Thyroid gland (tissue), 4 donors: ENCODE results near the gene CCR5AS.

Experiments used
- POLR2A ChIP-seq, 2 donors: fragments of 450-650 bp; IDR thresholded peaks; one replicate each; pipeline ENCODE4 v1.6.1; 2017; ENCODE audit warnings: antibody characterized with exemption in 2 of 2, mild to moderate bottlenecking in 2 of 2, moderate library complexity in 1 of 2
- TF ChIP-seq, protein P1 (sequence below), 6 experiments: fragments of 200-600 bp in 3 of 6; fragments of 450-650 bp in 3 of 6; sonication (generic) in 3 of 6; IDR thresholded peaks; one replicate each; pipeline ENCODE4 v1.5.1; 2016 to 2019; ENCODE audit warnings: antibody characterized with exemption in 6 of 6, mild to moderate bottlenecking in 2 of 6, inconsistent platforms in 1 of 6, moderate library complexity in 1 of 6

DNA sequence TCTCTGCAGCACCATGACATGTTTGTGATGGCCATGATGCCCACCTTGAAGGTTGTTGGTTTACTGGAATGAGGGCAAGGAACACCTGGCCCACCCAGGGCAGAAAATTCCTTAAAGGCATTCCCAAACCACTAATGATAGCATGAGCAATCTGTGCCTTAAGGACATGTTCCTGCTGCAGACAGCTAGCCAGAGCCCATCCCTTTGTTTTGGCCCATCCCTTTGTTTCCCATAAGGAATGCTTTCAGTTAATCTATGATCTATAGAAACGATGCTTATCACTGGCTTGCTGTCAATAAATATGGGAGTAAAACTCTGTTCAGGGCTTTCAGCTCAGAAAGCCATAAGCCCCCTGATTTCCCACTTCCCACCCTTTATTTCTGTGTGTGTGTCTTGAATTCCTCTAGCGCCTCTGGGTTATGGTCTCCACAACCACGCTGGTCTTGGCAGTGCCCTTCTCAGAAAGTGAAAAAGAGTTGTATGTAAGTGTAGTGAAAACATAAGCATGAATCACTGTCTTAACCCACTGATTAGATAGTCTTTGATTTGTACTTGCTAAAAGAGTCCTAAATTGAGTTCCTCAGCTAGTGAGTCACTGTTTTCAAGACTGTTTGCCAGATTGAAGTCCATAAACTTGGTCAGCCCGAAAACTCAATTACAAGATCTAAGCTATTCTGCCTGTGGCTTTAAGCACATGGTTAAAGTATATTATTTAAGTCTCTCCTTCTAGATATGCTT, 72.0 kb downstream of the CCR5AS start:
- TF ChIP-seq, protein P1, sequence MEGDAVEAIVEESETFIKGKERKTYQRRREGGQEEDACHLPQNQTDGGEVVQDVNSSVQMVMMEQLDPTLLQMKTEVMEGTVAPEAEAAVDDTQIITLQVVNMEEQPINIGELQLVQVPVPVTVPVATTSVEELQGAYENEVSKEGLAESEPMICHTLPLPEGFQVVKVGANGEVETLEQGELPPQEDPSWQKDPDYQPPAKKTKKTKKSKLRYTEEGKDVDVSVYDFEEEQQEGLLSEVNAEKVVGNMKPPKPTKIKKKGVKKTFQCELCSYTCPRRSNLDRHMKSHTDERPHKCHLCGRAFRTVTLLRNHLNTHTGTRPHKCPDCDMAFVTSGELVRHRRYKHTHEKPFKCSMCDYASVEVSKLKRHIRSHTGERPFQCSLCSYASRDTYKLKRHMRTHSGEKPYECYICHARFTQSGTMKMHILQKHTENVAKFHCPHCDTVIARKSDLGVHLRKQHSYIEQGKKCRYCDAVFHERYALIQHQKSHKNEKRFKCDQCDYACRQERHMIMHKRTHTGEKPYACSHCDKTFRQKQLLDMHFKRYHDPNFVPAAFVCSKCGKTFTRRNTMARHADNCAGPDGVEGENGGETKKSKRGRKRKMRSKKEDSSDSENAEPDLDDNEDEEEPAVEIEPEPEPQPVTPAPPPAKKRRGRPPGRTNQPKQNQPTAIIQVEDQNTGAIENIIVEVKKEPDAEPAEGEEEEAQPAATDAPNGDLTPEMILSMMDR (IDR thresholded peaks at IDR 0.05), result no peak
- TF ChIP-seq POLR2A (IDR thresholded peaks at IDR 0.05), result no peak
